Mesothelial cell of epicardium (in vitro differentiated cells): Measurements from ENCODE around the gene TMEM120A. TPM values are rescaled to one million over a fixed set of nuclear protein-coding genes. Genes with fewer than 3 reads are reported as not detected.

Experiments used
- DNase-seq, 2 experiments: peaks; one replicate each; pipeline ENCODE4 v3.0.0; 2021; ENCODE audit warnings: low spot score in 2 of 2; ENCODE audit not compliant: unreplicated experiment in 2 of 2
- H3K27ac Mint-ChIP-seq: 2 replicates; pipeline ENCODE4 v1.8.0; 2021; ENCODE audit warnings: mixed read lengths
- H3K27me3 Mint-ChIP-seq: 2 replicates; pipeline ENCODE4 v1.8.0; 2021; ENCODE audit warnings: low read depth, mixed read lengths
- H3K36me3 Mint-ChIP-seq: 2 replicates; pipeline ENCODE4 v1.8.0; 2021; ENCODE audit warnings: mixed read lengths
- H3K4me1 Mint-ChIP-seq: 2 replicates; pipeline ENCODE4 v1.8.0; 2021; ENCODE audit warnings: mixed read lengths
- H3K4me3 Mint-ChIP-seq: 2 replicates; pipeline ENCODE4 v1.8.0; 2021; ENCODE audit warnings: mild to moderate bottlenecking, moderate library complexity, mixed read lengths
- H3K9me3 Mint-ChIP-seq: 2 replicates; pipeline ENCODE4 v1.8.0; 2021; ENCODE audit warnings: mixed read lengths
- CTCF ChIP-seq: fragments of 200-600 bp; sonication (generic); IDR thresholded peaks from one replicate; pipeline ENCODE4 v1.5.0; 2021; ENCODE audit warnings: antibody characterized with exemption; ENCODE audit not compliant: unreplicated experiment
- total RNA-seq: library from RNA; stranded (reverse); gene quantifications from 3 replicates; pipeline ENCODE4 v1.2.1, GENCODE V29; 2021

TMEM120A gene
- total RNA-seq, 1 donor from 2014 or later: 17.8 TPM

DNA sequence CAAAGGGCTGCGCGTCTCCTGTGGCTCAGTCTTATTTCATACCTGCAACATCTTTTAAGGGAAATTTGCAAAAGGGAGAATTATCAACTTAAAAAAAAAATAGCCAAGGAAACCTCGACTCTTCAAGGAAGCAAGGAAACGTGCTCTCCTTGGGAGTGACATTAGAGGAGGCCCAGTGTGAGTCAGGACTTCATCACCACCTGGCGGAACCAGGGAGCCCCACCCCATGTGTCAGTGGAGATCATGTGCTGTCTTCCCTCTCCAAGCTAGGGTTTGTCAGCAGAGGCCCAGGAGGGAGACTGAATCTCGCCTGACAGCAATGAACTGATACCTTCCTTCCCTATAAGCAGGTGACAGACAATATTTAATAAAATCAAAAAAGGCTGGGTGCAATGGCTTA, 50.5 kb downstream of the TMEM120A start:
- no peak overlapping the region for H3K4me3 Mint-ChIP-seq
- peaks cover 3% of the 10 kb centered on the region for H3K4me1 Mint-ChIP-seq
- no peaks in the 10 kb centered on the region for H3K27me3 Mint-ChIP-seq
- no peak for TF ChIP-seq CTCF
- H3K9me3 Mint-ChIP-seq: peaks cover 5% of the 10 kb centered on the region
- no peak overlapping the region for H3K27ac Mint-ChIP-seq
- peaks cover 21% of the 10 kb centered on the region for H3K36me3 Mint-ChIP-seq
- no peak for DNase-seq

- Mint-ChIP-seq H3K4me3 (no peak overlapping the region), H3K27ac (no peak overlapping the region), H3K36me3 (peaks cover 13% of the 10 kb centered on the region), H3K9me3 (peaks cover 7% of the 10 kb centered on the region), H3K27me3 (no peaks in the 10 kb centered on the region), H3K4me1 (peaks cover 6% of the 10 kb centered on the region)
- DNase-seq: no peak
- no peak for TF ChIP-seq CTCF
Measured at GRCh38 chr7:75938921-75939320, 55.5 kb downstream of the TMEM120A start.

DNA sequence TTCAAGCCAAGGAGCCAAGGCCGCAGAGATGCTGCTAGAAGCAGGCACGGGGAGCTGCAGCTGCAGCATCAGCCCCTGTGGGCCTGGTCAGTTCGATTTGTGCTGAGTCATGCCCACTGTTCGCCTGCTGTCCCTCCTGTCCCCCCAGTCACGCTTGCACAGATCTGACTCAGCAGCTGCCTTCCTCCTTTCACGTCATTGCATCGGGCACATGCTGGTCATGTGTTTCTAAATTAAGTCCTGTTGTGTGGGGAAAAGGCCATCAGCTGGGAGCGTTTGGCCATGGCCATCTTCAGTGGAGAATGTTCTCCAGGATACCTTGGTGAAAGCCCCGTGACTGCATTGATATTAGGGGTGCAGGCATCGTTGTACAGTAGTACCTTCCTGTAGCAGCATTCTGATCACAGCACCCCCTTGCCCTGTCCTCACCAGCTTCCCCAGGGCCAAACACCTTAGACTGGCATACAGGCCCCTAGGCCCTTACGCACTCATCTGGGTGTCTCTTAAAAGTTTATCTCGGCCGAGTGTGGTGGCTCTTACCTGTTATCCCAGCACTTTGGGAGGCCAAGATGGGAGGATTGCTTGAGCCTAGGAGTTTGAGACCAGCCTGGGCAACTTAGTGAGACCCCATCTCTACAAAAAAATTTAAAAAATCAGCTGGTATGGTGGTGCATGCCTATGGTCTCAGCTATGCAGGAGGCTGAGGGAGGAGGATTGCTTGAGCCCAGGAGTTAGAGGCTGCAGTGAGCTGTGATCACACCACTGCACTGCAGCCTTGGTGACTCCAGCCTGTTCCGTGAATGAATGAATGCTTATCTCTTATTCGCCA, 56.2 kb downstream of the TMEM120A start:
- Mint-ChIP-seq H3K36me3 (peaks cover 12% of the 10 kb centered on the region), H3K27me3 (no peaks in the 10 kb centered on the region), H3K27ac (no peak overlapping the region), H3K9me3 (peaks cover 11% of the 10 kb centered on the region), H3K4me1 (peaks cover 6% of the 10 kb centered on the region), H3K4me3 (no peak overlapping the region)
- DNase-seq: no peak
- TF ChIP-seq CTCF: no peak

Other genes starting within 250 kb of the TMEM120A start
- gene CCL26, start 222.4 kb downstream of the TMEM120A start, total RNA-seq: not detected in 3 replicates
- gene CCL24, start 180.8 kb downstream of the TMEM120A start, total RNA-seq: not detected in 3 replicates
- gene RHBDD2, start 115.6 kb downstream of the TMEM120A start, total RNA-seq: 52.5 to 54.7 TPM (median 53.7 TPM) in 3 replicates
- gene POR, start 79.4 kb downstream of the TMEM120A start, total RNA-seq: 78.5 to 88.6 TPM (median 81.3 TPM) in 3 replicates
- gene STYXL1, start 53.4 kb upstream of the TMEM120A start, total RNA-seq: 35.3 to 40.7 TPM (median 39.9 TPM) in 3 replicates
- gene MDH2, start 53.5 kb upstream of the TMEM120A start, total RNA-seq: 133 to 142 TPM (median 137 TPM) in 3 replicates
- gene SRRM3, start 207.3 kb upstream of the TMEM120A start, total RNA-seq: 6.9 to 8.2 TPM (median 7.7 TPM) in 3 replicates